Nucleus accumbens (tissue), 56 donors: ENCODE data around the gene GRID2.

Experiments
- DNase-seq, 56 donors: peaks; one replicate each; lab custom pipeline; 2025; lab: John Stamatoyannopoulos, UW

The GRID2 gene

DNA sequence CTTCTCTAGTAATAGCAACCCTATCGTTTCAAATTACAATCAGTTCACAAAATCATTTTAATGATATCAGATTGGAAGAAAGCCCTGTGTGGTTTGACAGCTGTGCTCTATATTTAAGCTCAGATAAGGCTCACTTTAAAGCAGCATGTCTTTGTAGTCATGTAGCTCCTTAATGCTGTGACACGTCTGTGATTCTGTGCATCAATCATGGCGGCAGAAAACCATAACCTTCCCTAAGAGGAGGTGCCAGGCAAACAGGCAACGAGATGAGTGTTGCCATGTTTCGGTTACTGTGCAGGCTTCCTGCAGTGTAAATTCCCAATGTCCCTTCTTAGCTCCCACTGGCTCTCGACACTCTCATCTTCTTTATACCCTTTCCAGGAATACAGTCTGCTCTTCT lies 212.7 kb downstream of the GRID2 start:
- no peak for DNase-seq

DNA sequence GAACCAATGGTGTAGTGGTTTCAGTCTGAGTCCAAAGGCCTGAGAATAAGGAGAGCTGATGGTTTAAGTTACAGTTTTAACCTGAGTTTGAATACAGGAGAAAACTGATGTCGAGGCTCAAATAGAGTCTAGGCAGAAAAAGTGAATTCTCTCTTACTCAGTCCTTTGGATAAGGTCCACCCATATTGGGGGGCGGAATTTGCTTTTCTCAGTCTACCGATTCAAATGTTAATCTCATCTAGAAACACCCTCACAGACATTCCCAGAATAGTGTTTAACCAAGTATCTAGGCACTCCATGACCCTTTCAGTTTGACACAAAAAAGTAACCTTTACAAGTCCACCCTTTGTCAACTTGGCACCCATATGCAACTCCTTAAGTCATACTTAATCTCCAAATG lies 216.0 kb downstream of the GRID2 start:
- DNase-seq = no peak

DNA sequence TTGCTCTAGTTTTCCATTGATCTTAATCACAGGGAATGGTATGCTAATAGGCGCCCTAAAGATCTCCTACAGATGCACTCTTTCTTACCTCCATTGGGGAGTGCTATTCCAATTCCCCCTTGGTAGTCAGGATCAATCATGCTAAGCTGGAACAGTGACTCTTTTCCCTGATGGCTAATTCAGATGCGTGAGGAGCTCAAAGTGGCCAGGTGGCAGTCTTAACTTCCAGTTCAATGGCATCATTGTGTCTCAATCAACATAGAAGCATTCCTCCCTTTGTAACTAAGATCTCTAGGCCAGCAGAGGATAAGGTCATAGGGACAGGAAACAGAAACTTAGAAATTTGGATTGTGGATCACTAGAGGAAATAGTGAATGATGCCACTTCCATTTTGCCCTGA lies 216.8 kb downstream of the GRID2 start:
- no peak for DNase-seq

DNA sequence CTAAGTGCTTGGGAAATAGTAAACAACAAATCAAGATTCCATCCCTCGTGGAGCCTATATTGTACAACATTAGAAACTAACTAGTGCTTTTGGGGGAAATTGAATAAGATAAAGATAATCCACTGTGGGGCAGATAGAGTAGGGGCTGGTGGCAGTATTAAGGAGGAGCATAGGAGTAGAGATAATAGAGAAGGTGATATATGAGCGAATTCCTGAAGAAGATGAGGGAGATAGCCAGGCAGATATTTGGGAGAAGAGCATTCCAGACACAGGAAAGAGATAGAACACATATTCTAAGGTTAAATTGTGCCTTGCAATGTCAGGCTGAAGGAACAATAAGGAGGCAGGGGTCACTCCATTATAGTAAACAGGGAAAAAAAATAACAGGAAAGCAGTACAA lies 218.2 kb downstream of the GRID2 start:
- DNase-seq = no peak

DNA sequence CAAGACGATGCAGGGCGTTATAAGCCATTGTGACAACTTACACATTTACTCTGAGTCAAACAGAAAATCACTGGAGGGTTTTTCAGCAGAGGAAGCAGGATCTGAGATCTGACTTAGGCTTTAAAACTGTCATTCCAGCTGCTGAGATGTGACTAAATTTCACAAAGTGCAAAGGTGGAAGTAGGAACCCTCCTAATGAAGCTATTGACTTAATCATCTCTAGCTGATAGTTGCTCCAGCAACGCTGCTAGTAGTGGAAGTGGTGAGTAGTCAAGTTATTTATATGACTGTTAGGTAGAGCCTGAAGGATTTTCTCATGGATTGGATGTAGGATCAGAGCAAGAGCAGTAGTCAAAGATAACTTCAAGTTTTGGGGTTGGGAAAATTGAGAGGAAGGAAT lies 218.6 kb downstream of the GRID2 start:
- no peak for DNase-seq

DNA sequence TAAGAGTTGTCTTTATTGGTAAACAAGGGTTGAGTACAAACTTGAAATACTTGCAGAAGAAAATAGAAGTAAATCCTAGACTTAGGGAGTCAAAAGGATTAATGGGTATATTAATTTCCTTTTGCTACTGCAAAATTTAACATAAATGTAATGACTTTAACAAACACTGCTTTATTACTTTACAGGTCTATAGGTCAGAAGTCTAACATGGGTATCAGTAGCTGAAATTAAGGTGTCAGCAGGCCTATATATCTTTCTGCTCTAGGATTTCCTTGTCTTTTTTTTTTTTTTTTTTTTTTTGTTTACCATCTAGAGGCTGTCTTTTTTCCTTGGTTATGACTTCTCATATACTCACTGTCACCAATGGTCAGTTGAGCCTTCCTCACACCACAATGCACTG lies 220.4 kb downstream of the GRID2 start:
- no peak for DNase-seq

DNA sequence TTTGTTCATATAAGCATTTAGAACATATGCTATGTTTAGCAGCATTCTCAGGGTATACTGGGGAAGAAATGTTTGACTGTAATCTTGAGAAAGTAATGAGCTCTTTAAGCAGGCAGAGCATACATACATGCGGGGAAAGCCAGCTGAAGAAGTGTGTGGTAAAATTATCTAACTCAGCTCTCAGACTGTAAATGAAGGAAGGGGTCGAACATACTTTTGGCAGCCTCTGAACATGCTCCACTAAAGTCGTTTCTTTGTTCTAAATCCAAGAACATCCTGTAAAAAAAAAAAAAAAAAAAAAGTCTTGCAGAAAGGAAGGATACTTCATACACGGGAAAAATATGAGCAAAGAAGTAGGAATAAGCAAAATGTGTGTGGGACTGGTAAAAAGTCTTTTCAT lies 224.8 kb downstream of the GRID2 start:
- DNase-seq = no peak

DNA sequence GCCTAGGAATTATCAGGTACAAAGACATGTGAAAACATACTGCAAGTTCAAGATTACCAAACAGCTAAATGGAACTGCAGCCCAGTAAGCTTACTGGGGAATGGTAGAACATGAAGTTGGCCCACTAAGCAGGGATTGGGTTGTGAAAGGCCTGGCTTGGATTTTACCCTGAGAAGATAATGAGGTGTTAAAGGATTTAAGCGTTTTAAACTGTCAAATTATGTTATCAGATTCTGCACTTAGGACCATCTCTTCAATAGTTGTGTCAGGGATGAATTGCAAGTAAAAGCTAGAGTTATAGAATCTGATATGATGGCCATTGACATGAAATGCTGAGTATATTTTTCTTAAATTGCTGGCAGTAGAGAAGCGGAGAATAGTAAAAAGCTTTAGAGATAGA lies 225.7 kb downstream of the GRID2 start:
- DNase-seq = no peak

DNA sequence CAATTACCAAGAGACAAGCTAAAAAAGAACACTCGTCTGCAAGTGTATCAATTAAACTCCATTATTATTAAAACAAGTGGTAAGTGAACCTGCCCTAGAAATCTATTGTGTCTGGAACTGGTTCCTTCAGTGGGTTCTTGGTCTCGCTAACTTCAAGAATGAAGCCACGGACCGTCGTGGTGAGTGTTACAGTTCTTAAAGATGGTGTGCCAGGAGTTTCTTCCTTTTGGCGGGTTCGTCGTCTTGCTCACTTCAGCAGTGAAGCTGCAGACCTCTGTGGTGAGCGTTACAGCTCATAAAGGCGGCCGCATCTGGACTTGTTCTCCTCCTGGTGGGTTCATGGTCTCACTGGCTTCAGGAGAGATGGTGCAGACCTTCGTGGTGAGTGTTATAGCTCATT lies 231.8 kb downstream of the GRID2 start:
- no peak for DNase-seq

DNA sequence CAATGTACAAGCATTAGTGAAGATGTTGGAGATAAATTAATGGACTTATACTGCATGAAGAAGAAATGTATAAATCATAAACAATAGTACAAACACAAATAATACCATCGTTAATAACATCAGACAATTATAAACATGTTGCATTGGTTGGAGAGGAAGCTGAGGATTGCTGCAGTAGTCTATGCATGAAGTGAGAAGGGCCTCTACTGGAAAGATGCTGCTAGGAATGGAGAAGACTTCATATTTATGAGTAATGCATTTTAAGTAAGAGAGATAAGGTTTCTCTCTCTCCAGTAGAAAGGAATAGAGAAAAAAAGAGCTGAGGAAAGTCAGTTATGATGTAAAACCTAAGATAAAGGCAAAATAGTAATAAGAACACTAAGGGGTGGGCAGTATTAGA lies 247.8 kb downstream of the GRID2 start:
- DNase-seq = no peak

DNA sequence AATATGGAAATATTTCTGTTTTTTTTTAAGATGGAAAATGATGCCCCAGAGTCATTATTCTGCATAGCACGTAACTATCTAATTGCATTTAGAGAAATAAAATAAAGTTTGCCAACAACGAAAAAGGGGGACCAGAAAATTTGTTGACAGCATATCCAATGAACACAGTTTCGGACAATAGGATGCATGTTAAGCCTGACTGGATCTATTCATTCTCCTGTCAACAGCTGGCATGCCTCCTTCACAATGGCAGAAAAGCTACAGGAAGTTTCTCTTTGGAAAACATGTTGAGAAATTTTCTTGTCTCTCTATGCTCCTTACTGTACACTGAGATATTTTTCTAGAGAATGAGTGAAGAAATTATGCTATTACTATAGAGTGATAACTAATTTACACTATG lies 262.5 kb downstream of the GRID2 start:
- peak in 1 of 56 donors; percentile 5 for DNase-seq

DNA sequence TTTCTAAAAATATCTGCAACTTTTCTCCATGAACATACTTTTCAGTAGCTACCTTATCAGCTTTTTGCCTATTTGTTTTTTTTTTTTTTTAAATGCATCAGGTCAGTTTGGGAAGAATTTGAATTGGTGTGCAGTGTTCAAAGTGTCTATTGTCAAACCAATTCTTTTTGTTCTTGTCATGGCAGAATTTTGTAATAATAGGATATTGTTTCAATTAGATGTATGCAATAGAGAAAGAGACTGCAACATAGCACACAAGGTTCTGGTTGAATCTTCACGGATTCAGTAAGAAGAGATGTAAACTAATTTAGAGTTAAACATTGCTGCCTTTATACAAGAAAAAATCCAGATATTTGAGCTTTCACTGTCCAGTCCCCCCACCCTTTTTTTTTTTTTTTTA lies 277.1 kb downstream of the GRID2 start:
- no peak for DNase-seq

DNA sequence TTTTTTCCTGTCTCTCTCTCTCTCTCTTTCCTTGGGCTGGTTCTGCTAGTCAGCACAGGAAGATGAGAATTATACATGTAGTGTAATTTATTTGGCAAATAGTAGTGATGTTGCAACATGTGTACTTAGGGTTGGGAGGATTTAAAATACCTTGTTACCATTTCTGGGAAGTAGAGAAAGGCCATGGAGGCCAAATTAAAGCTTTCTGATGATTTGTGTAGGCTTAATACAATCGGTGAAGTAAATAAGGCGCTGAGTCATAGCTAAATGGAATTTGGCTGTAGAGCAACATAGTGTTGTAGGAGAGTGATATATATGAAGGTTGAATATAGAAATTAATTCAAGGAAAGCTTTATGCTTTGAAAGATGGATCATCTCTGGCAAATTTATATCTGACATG lies 295.3 kb downstream of the GRID2 start:
- DNase-seq = no peak

DNA sequence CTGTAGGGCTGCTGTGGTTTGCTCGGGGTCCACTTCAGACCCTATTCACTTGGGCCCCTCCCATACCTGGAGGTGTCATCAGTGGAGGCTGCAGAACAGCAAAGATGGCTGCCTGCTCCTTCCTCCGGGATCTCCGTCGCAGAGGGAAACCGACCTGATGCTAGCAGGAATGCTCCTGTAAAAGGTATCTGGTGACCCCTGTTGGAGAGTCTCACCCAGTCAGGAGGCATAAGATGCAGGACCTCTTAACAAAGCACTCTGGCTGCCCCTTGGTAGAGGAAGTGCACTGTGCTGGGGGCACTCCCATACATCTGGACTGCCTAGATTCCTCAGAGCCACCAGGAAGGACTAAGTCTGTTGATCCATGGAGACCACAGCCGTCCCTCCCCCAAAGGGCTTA lies 296.9 kb downstream of the GRID2 start:
- no peak for DNase-seq

DNA sequence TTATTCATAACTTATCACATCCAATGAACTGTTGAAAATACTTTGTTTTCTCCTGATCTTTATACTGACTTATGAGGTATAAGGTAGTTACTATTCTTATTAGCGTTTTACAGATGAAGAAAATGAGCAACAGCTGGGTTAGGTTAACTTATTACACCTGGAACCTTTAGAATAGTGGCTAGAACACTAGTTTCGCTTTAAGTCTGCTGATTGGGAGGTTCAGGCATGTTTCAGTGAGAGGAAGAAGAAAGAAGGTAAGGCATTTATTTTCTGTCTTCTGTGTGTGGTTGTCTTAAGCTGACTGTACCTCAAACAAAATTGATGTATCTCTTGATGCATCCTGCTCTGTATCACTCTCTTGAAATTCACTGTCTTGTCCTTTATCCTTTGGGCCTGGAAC lies 302.5 kb downstream of the GRID2 start:
- DNase-seq = no peak

DNA sequence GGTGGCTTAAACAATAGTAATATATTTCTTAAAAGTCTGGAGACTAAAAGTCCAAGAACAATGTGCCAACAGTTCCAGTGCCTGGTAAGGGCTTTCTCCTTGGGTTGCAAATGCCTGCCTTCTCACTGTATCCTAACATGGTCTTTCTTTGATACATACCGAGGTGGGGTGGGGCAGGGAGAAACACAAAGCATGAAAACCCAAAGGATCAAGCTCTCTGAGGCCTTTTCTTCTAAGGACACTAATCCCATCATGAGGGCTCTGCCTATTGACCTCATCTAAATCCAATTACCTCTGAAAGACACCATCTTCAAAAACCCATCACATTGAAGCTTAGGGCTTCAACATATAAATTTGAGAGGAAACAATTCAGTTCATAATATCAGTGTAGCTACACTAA lies 311.3 kb downstream of the GRID2 start:
- no peak for DNase-seq

DNA sequence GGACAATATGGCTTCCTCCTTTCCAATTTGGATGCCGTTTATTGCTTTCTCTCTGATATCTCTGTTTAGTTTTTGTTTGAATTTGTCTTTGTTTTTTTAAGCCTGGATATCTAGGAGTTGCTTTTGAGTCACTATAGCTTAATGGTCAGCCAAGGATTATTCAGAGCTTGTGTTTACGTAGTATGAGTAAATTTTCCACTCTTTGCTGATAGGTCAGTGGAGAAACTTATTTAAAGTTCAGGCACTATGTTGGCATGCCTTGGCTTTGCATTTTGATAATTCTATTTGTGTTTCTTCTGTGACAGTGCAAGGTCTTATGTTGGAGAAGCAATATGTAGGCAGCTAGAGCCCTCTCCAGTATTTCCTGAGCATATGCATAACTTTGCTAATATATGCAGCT lies 315.2 kb downstream of the GRID2 start:
- DNase-seq = no peak

DNA sequence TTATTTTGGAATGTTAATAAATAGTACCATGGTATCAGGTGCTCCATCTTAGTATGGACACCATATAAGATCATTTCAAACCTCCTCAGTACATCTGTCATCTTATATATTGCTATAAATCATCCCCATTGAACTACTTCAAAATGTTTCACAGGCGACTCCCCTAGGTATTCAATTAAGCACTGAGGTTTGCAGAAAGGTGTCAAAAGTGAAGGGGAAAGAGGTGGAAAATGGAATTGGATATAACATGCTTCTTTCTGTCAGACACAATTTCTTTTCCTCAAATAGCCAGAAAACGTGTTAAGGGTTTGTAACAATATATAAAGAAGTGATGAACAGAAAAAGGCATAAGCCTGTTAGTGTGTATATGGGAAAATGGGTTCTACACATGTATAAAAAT lies 325.5 kb downstream of the GRID2 start:
- DNase-seq = no peak

DNA sequence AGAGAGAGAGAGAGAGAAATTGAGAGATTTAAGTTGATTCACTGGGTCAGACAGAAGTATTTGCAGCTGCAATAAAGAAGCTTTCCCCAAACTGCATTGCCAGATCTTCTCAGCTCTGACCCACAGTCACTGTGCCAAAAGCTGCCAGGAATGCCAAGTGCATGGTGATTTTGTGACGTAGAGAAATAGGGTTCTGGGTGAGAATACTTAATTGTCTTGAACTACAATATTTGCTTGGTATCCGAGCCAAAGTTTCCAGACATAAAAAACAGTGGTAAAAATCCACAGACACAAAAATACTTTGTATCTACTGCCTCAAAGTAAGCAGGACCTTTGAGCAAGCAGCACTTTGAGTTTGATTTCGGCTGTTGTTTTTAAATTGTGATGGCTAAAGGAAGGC lies 331.1 kb downstream of the GRID2 start:
- peak in 29 of 56 donors; percentile 1 to 57 (median 21) for DNase-seq

DNA sequence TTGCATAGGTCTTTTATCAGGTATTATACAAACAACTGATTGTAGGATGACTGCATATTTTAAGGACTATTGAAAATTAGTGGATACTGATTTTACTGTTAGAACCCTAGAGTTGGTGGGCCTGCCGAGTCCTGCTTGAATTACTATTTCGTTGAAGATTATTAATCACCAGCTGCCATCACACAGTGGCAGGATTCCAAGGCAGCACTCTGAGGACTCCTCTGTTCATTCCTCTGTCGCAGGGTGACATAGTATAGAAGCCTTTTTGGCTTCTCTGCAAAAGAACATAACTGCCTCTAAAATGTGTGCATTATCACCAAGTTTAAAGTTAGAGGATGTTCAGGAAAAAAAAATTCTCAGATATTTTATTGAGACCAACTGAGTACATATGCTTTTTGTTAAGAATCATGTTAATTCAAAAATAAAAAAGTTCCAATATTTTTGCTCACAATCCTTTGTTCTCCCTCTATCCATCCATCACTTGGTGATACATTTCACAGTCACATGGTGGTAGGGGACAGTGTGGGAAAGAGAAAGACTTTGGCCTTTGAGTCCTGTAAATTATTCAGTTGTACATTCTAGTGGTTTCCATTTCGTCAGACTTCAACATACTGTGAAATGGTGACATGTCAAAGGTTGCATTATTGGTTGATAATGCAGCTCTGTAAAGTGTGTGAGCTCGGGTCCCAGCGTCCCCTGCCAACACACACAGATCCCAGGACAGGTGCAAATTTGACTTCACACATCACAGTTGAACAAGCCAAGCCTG lies 332.5 kb downstream of the GRID2 start:
- DNase-seq = peak in 18 of 56 donors; percentile 1 to 67 (median 8)

DNA sequence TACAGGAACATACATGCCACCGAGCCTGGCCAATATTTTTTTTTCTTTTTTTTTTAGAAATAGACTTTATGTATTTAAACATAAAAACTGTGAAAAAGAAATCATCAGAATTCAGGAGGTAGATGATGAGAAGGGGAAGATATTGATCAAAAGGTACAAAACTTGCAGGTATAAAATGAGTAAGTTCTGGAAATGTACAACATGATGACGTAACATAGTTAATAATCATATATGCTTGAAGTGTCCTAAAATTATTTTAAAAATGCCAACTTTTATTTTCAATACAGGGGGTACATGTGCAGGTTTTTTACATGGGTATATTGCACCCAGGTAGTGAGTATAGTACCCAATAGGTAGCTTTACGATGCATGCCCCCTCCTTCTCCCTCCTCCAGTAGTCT lies 337.6 kb downstream of the GRID2 start:
- no peak for DNase-seq

DNA sequence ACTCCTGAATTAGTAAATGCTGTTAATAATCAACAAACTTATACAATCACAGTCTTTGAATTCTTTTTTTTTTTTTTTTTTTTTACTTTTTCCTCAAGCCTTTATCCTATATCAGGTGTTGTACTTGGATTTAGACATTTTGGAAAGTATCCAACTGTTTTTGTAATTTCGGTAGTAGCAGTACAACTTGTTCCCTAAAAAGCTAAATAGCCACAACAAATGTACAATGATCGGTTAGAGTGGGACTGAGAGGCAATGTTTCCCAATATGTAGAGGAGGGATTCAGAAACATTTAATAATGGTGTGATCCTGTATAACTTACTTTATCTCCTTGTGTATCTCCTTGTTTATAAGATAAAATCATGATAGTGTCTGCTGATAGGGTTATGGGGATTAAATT lies 343.1 kb downstream of the GRID2 start:
- DNase-seq = no peak

DNA sequence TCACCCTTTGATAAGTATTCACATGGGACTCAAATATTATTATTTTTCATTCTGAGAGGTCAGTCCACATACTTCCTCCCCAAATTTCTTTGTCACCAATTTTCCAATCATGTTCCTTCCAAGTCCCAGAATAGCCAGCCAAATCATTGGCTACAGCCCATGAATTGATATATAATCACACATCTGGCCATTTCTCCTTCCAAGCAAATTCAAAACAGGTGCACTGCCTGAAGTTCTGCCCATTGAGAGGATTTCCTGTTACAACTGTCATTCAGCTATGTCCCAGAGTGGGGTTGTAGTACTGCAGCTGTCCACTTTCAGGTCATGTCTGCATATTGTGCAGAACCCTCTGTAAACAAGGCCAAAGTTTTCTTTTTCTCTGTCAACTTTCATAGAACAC lies 347.8 kb downstream of the GRID2 start:
- DNase-seq = no peak
